ENCODE data around the gene KRTAP12-2. TPM values are rescaled to one million over a fixed set of nuclear protein-coding genes. Genes with fewer than 3 reads are reported as not detected.
"Not testable (repeated sequence)": the region's sequence is repeated elsewhere in the genome, so short reads cannot be mapped to it uniquely, and the experiment has no call there.

The KRTAP12-2 gene
- total RNA-seq, 1 donor from 2014 or later, result not detected

- H3K9ac ChIP-seq (ENCODE audit: low read depth in 1 of 3, low read length in 3 of 3), result no peak overlapping the region
- no peaks in the 10 kb centered on the region for H3K4me1 ChIP-seq (ENCODE audit: control insufficient read depth in 3 of 3, insufficient read depth in 3 of 3, low read length in 3 of 3)
- H3K36me3 ChIP-seq (ENCODE audit: control insufficient read depth in 3 of 3, insufficient read depth in 3 of 3, low read length in 3 of 3), result no peaks in the 10 kb centered on the region
- peaks cover 3 to 11% (median 5%) of the 10 kb centered on the region in 3 donors for H3K9me3 ChIP-seq (ENCODE audit: control insufficient read depth in 3 of 3, low read length in 3 of 3)
- peaks cover 28 to 36% (median 35%) of the 10 kb centered on the region in 3 donors for H3K27me3 ChIP-seq (ENCODE audit: control insufficient read depth in 3 of 3, insufficient read depth in 3 of 3, low read length in 3 of 3)
- no peak overlapping the region for H3K27ac ChIP-seq (ENCODE audit: low read depth, low read length)
- H3K4me3 ChIP-seq (ENCODE audit: low read length in 3 of 3), result no peak overlapping the region
These were observed 28.9 kb upstream of the KRTAP12-2 start for GRCh38 chr21:44695641-44696040.

GRCh38 chr21:44695184-44695583 lies 28.5 kb upstream of the KRTAP12-2 start:
- H3K27ac ChIP-seq (ENCODE audit: low read depth, low read length), result no peak overlapping the region
- H3K9ac ChIP-seq (ENCODE audit: low read depth in 1 of 3, low read length in 3 of 3), result no peak overlapping the region
- H3K9me3 ChIP-seq (ENCODE audit: control insufficient read depth in 3 of 3, low read length in 3 of 3), result peaks cover 3 to 11% (median 5%) of the 10 kb centered on the region in 3 donors
- peaks cover 24 to 31% (median 30%) of the 10 kb centered on the region in 3 donors for H3K27me3 ChIP-seq (ENCODE audit: control insufficient read depth in 3 of 3, insufficient read depth in 3 of 3, low read length in 3 of 3)
- no peaks in the 10 kb centered on the region for H3K36me3 ChIP-seq (ENCODE audit: control insufficient read depth in 3 of 3, insufficient read depth in 3 of 3, low read length in 3 of 3)
- H3K4me3 ChIP-seq (ENCODE audit: low read length in 3 of 3), result no peak overlapping the region
- H3K4me1 ChIP-seq (ENCODE audit: control insufficient read depth in 3 of 3, insufficient read depth in 3 of 3, low read length in 3 of 3), result no peaks in the 10 kb centered on the region

- Histone ChIP-seq H3K9me3 (ENCODE audit: control insufficient read depth in 3 of 3, low read length in 3 of 3) (peaks cover 3 to 11% (median 5%) of the 10 kb centered on the region in 3 donors), H3K27me3 (ENCODE audit: control insufficient read depth in 3 of 3, insufficient read depth in 3 of 3, low read length in 3 of 3) (peaks cover 20 to 27% (median 26%) of the 10 kb centered on the region in 3 donors), H3K27ac (ENCODE audit: low read depth, low read length) (no peak overlapping the region), H3K4me3 (ENCODE audit: low read length in 3 of 3) (no peak overlapping the region), H3K36me3 (ENCODE audit: control insufficient read depth in 3 of 3, insufficient read depth in 3 of 3, low read length in 3 of 3) (no peaks in the 10 kb centered on the region), H3K9ac (ENCODE audit: low read depth in 1 of 3, low read length in 3 of 3) (no peak overlapping the region), H3K4me1 (ENCODE audit: control insufficient read depth in 3 of 3, insufficient read depth in 3 of 3, low read length in 3 of 3) (no peaks in the 10 kb centered on the region)
These were observed 28.0 kb upstream of the KRTAP12-2 start for GRCh38 chr21:44694776-44695175.

- peaks cover 3 to 11% (median 5%) of the 10 kb centered on the region in 3 donors for H3K9me3 ChIP-seq (ENCODE audit: control insufficient read depth in 3 of 3, low read length in 3 of 3)
- no peaks in the 10 kb centered on the region for H3K36me3 ChIP-seq (ENCODE audit: control insufficient read depth in 3 of 3, insufficient read depth in 3 of 3, low read length in 3 of 3)
- H3K4me3 ChIP-seq (ENCODE audit: low read length in 3 of 3), result no peak overlapping the region
- no peak overlapping the region for H3K27ac ChIP-seq (ENCODE audit: low read depth, low read length)
- H3K9ac ChIP-seq (ENCODE audit: low read depth in 1 of 3, low read length in 3 of 3), result no peak overlapping the region
- H3K27me3 ChIP-seq (ENCODE audit: control insufficient read depth in 3 of 3, insufficient read depth in 3 of 3, low read length in 3 of 3), result peaks cover 11 to 26% (median 16%) of the 10 kb centered on the region in 3 donors
- no peaks in the 10 kb centered on the region for H3K4me1 ChIP-seq (ENCODE audit: control insufficient read depth in 3 of 3, insufficient read depth in 3 of 3, low read length in 3 of 3)
These were observed 26.2 kb upstream of the KRTAP12-2 start for GRCh38 chr21:44692798-44693512.

GRCh38 chr21:44691686-44692085 lies 25.0 kb upstream of the KRTAP12-2 start:
- Histone ChIP-seq H3K4me3 (ENCODE audit: low read length in 3 of 3) (no peak overlapping the region), H3K9ac (ENCODE audit: low read depth in 1 of 3, low read length in 3 of 3) (no peak overlapping the region), H3K36me3 (ENCODE audit: control insufficient read depth in 3 of 3, insufficient read depth in 3 of 3, low read length in 3 of 3) (no peaks in the 10 kb centered on the region), H3K4me1 (ENCODE audit: control insufficient read depth in 3 of 3, insufficient read depth in 3 of 3, low read length in 3 of 3) (no peaks in the 10 kb centered on the region), H3K27ac (ENCODE audit: low read depth, low read length) (no peak overlapping the region), H3K27me3 (ENCODE audit: control insufficient read depth in 3 of 3, insufficient read depth in 3 of 3, low read length in 3 of 3) (peaks cover 10 to 28% (median 21%) of the 10 kb centered on the region in 3 donors), H3K9me3 (ENCODE audit: control insufficient read depth in 3 of 3, low read length in 3 of 3) (peaks cover 3 to 11% (median 5%) of the 10 kb centered on the region in 3 donors)

- H3K36me3 ChIP-seq (ENCODE audit: control insufficient read depth in 3 of 3, insufficient read depth in 3 of 3, low read length in 3 of 3); H3K4me1 ChIP-seq (ENCODE audit: control insufficient read depth in 3 of 3, insufficient read depth in 3 of 3, low read length in 3 of 3); H3K4me3 ChIP-seq (ENCODE audit: low read length in 3 of 3); H3K9ac ChIP-seq (ENCODE audit: low read depth in 1 of 3, low read length in 3 of 3); H3K27ac ChIP-seq (ENCODE audit: low read depth, low read length): not testable (repeated sequence)
- Histone ChIP-seq H3K9me3 (ENCODE audit: control insufficient read depth in 3 of 3, low read length in 3 of 3) (peaks cover 2 to 11% (median 5%) of the 10 kb centered on the region in 3 donors), H3K27me3 (ENCODE audit: control insufficient read depth in 3 of 3, insufficient read depth in 3 of 3, low read length in 3 of 3) (peaks cover 11 to 38% (median 28%) of the 10 kb centered on the region in 3 donors)
These were observed 23.0 kb upstream of the KRTAP12-2 start for GRCh38 chr21:44689740-44690139.

GRCh38 chr21:44687671-44688070 lies 20.9 kb upstream of the KRTAP12-2 start:
- Histone ChIP-seq H3K27me3 (ENCODE audit: control insufficient read depth in 3 of 3, insufficient read depth in 3 of 3, low read length in 3 of 3) (peaks cover 11 to 45% (median 33%) of the 10 kb centered on the region in 3 donors), H3K9me3 (ENCODE audit: control insufficient read depth in 3 of 3, low read length in 3 of 3) (peaks cover 0 to 2% (median 1%) of the 10 kb centered on the region in 3 donors), H3K36me3 (ENCODE audit: control insufficient read depth in 3 of 3, insufficient read depth in 3 of 3, low read length in 3 of 3) (no peaks in the 10 kb centered on the region), H3K9ac (ENCODE audit: low read depth in 1 of 3, low read length in 3 of 3) (no peak overlapping the region), H3K4me3 (ENCODE audit: low read length in 3 of 3) (no peak overlapping the region), H3K4me1 (ENCODE audit: control insufficient read depth in 3 of 3, insufficient read depth in 3 of 3, low read length in 3 of 3) (no peaks in the 10 kb centered on the region), H3K27ac (ENCODE audit: low read depth, low read length) (no peak overlapping the region)

- H3K4me1 ChIP-seq (ENCODE audit: control insufficient read depth in 3 of 3, insufficient read depth in 3 of 3, low read length in 3 of 3), result no peaks in the 10 kb centered on the region
- H3K9me3 ChIP-seq (ENCODE audit: control insufficient read depth in 3 of 3, low read length in 3 of 3), result no peaks in the 10 kb centered on the region
- H3K36me3 ChIP-seq (ENCODE audit: control insufficient read depth in 3 of 3, insufficient read depth in 3 of 3, low read length in 3 of 3), result no peaks in the 10 kb centered on the region
- no peak overlapping the region for H3K27ac ChIP-seq (ENCODE audit: low read depth, low read length)
- H3K9ac ChIP-seq (ENCODE audit: low read depth in 1 of 3, low read length in 3 of 3), result no peak overlapping the region
- no peak overlapping the region for H3K4me3 ChIP-seq (ENCODE audit: low read length in 3 of 3)
- H3K27me3 ChIP-seq (ENCODE audit: control insufficient read depth in 3 of 3, insufficient read depth in 3 of 3, low read length in 3 of 3), result peaks cover 11 to 51% (median 38%) of the 10 kb centered on the region in 3 donors
These were observed 20.3 kb upstream of the KRTAP12-2 start for GRCh38 chr21:44686843-44687561.

GRCh38 chr21:44686000-44686781 lies 19.5 kb upstream of the KRTAP12-2 start:
- H3K4me1 ChIP-seq (ENCODE audit: control insufficient read depth in 3 of 3, insufficient read depth in 3 of 3, low read length in 3 of 3), result no peaks in the 10 kb centered on the region
- H3K9me3 ChIP-seq (ENCODE audit: control insufficient read depth in 3 of 3, low read length in 3 of 3), result no peaks in the 10 kb centered on the region
- no peak overlapping the region for H3K27ac ChIP-seq (ENCODE audit: low read depth, low read length)
- no peak overlapping the region for H3K9ac ChIP-seq (ENCODE audit: low read depth in 1 of 3, low read length in 3 of 3)
- H3K4me3 ChIP-seq (ENCODE audit: low read length in 3 of 3), result no peak overlapping the region
- no peaks in the 10 kb centered on the region for H3K36me3 ChIP-seq (ENCODE audit: control insufficient read depth in 3 of 3, insufficient read depth in 3 of 3, low read length in 3 of 3)
- peaks cover 11 to 51% (median 38%) of the 10 kb centered on the region in 3 donors for H3K27me3 ChIP-seq (ENCODE audit: control insufficient read depth in 3 of 3, insufficient read depth in 3 of 3, low read length in 3 of 3)
